DND-41 (cell line): ENCODE results near the gene KRTAP13-4.

ENCODE experiments used
- ATAC-seq: fragments of 200-7000 bp; cut with Tn5 transposase; 3 replicates; pipeline ENCODE4 v1.9.1; 2021; ENCODE audit warnings: low read depth; ENCODE audit not compliant: insufficient read depth
- DNase-seq: peaks from one replicate; pipeline ENCODE4 v3.0.0-alpha.2; 2020
- H2AFZ ChIP-seq: 2 replicates; pipeline ENCODE4 v1.6.0; 2012; ENCODE audit warnings: low read depth, low read length
- H3K27ac ChIP-seq: 2 replicates; pipeline ENCODE4 v1.5.1; 2012; ENCODE audit warnings: low read length, inconsistent platforms
- H3K27me3 ChIP-seq: fragments of 200-600 bp; sonication (generic); 2 replicates; pipeline ENCODE4 v1.6.0; 2012; ENCODE audit warnings: low read length, mild to moderate bottlenecking, inconsistent platforms; ENCODE audit not compliant: insufficient read depth, poor library complexity
- H3K36me3 ChIP-seq: 2 replicates; pipeline ENCODE4 v1.5.1; 2012; ENCODE audit warnings: low read length, inconsistent platforms; ENCODE audit not compliant: insufficient read depth
- H3K4me1 ChIP-seq: 2 replicates; pipeline ENCODE4 v1.5.1; 2012; ENCODE audit warnings: mild to moderate bottlenecking, low read length; ENCODE audit not compliant: insufficient read depth
- H3K4me2 ChIP-seq: 2 replicates; pipeline ENCODE4 v1.6.0; 2012; ENCODE audit warnings: mild to moderate bottlenecking, moderate library complexity, low read length, inconsistent platforms; ENCODE audit not compliant: insufficient read depth
- H3K4me3 ChIP-seq, 2 experiments: fragments of 200-600 bp in 1 of 2; shearing (Covaris generic) in 1 of 2; 2 replicates each; pipeline ENCODE4 v1.5.1; 2012 to 2016; ENCODE audit warnings: inconsistent platforms in 2 of 2, low read length in 2 of 2, mild to moderate bottlenecking in 2 of 2, low read depth in 1 of 2, moderate library complexity in 1 of 2
- H3K79me2 ChIP-seq: 2 replicates; pipeline ENCODE4 v1.6.0; 2012; ENCODE audit warnings: low read length, inconsistent platforms; ENCODE audit not compliant: insufficient read depth
- H3K9ac ChIP-seq: 2 replicates; pipeline ENCODE4 v1.6.0; 2012; ENCODE audit warnings: low read depth, mild to moderate bottlenecking, inconsistent platforms, low read length, moderate library complexity
- H3K9me3 ChIP-seq: 2 replicates; pipeline ENCODE4 v1.5.1; 2012; ENCODE audit warnings: low read length, moderate library complexity, mild to moderate bottlenecking, inconsistent platforms; ENCODE audit not compliant: insufficient read depth, severe bottlenecking
- H4K20me1 ChIP-seq: 2 replicates; pipeline ENCODE4 v1.6.0; 2012; ENCODE audit warnings: low read length; ENCODE audit not compliant: insufficient read depth
- CTCF ChIP-seq: IDR thresholded peaks from 2 replicates; pipeline ENCODE4 v1.5.1; 2012; ENCODE audit warnings: borderline replicate concordance, low read length, moderate library complexity, mild to moderate bottlenecking; ENCODE audit not compliant: poor library complexity, severe bottlenecking; ENCODE audit errors: extremely low read depth
- EZH2 ChIP-seq: IDR thresholded peaks from 3 replicates; pipeline ENCODE4 v1.6.1; 2012; ENCODE audit warnings: borderline replicate concordance, low read depth, mild to moderate bottlenecking, moderate library complexity, low read length, inconsistent platforms; ENCODE audit not compliant: severe bottlenecking

Gene KRTAP13-4

GRCh38 chr21:30447056-30447455 is 17.0 kb downstream of the KRTAP13-4 start:
- no peaks in the 10 kb centered on the region for H3K27me3 ChIP-seq
- H3K27ac ChIP-seq = no peak overlapping the region
- H3K4me2 ChIP-seq = no peak overlapping the region
- ATAC-seq (peak; percentile 64), DNase-seq (no peak)
- no peak overlapping the region for H2AFZ ChIP-seq
- H3K36me3 ChIP-seq = no peaks in the 10 kb centered on the region
- peaks cover 5% of the 10 kb centered on the region; the same call in 1 of the 2 replicates for H3K4me1 ChIP-seq
- no peaks in the 10 kb centered on the region for H4K20me1 ChIP-seq
- no peaks in the 10 kb centered on the region for H3K79me2 ChIP-seq
- no peaks in the 10 kb centered on the region for H3K9me3 ChIP-seq
- TF ChIP-seq CTCF = no peak
- no peak for TF ChIP-seq EZH2
- no peak overlapping the region for H3K4me3 ChIP-seq
- no peak overlapping the region for H3K9ac ChIP-seq

GRCh38 chr21:30448514-30448913 is 18.5 kb downstream of the KRTAP13-4 start:
- H2AFZ ChIP-seq = no peak overlapping the region
- no peaks in the 10 kb centered on the region for H4K20me1 ChIP-seq
- DNase-seq (no peak), ATAC-seq (no peak)
- TF ChIP-seq CTCF (no peak), EZH2 (no peak)
- H3K4me2 ChIP-seq = no peak overlapping the region
- H3K36me3 ChIP-seq = no peaks in the 10 kb centered on the region
- H3K9me3 ChIP-seq = no peaks in the 10 kb centered on the region
- H3K27ac ChIP-seq = no peak overlapping the region
- no peaks in the 10 kb centered on the region for H3K27me3 ChIP-seq
- no peaks in the 10 kb centered on the region for H3K79me2 ChIP-seq
- H3K4me3 ChIP-seq = no peak overlapping the region
- H3K9ac ChIP-seq = no peak overlapping the region
- peaks cover 5% of the 10 kb centered on the region; the same call in 1 of the 2 replicates for H3K4me1 ChIP-seq

- H3K27me3 ChIP-seq = no peaks in the 10 kb centered on the region
- H3K4me3 ChIP-seq = no peak overlapping the region
- no peak for ATAC-seq
- H4K20me1 ChIP-seq = no peaks in the 10 kb centered on the region
- no peaks in the 10 kb centered on the region for H3K36me3 ChIP-seq
- no peak for DNase-seq
- no peaks in the 10 kb centered on the region for H3K9me3 ChIP-seq
- no peak overlapping the region for H2AFZ ChIP-seq
- H3K27ac ChIP-seq = no peak overlapping the region
- H3K4me2 ChIP-seq = no peak overlapping the region
- no peaks in the 10 kb centered on the region for H3K4me1 ChIP-seq
- TF ChIP-seq EZH2 (no peak), CTCF (peak; percentile 68)
- H3K9ac ChIP-seq = no peak overlapping the region
- H3K79me2 ChIP-seq = no peaks in the 10 kb centered on the region
Observed at GRCh38 chr21:30463713-30464112, 33.7 kb downstream of the KRTAP13-4 start.
